DND-41 (cell line): ENCODE data around the gene TMEM117.

Experiments used
- CTCF ChIP-seq: IDR thresholded peaks from 2 replicates; pipeline ENCODE4 v1.5.1; 2012; ENCODE audit warnings: borderline replicate concordance, low read length, moderate library complexity, mild to moderate bottlenecking; ENCODE audit not compliant: poor library complexity, severe bottlenecking; ENCODE audit errors: extremely low read depth
- EZH2 ChIP-seq: IDR thresholded peaks from 3 replicates; pipeline ENCODE4 v1.6.1; 2012; ENCODE audit warnings: borderline replicate concordance, low read depth, mild to moderate bottlenecking, moderate library complexity, low read length, inconsistent platforms; ENCODE audit not compliant: severe bottlenecking

GRCh38 chr12:43951286-43951685 is 115.4 kb downstream of the TMEM117 start:
- no peak for TF ChIP-seq CTCF
- no peak for TF ChIP-seq EZH2
